Cerebellar nuclear complex (tissue), 1 donor: ENCODE data around the gene CEMIP2.
A peak's percentile ranks its signal among the peaks of the same experiment; 100 is the strongest.

ENCODE experiments used
- DNase-seq, 2 experiments: peaks; one replicate each; lab custom pipeline; 2025; lab: John Stamatoyannopoulos, UW

CEMIP2 gene

GRCh38 chr9:71748280-71748743 lies 20.0 kb downstream of the CEMIP2 start:
- no peak for DNase-seq

GRCh38 chr9:71747576-71747975 lies 20.7 kb downstream of the CEMIP2 start:
- DNase-seq: no peak

GRCh38 chr9:71746758-71747125 lies 21.6 kb downstream of the CEMIP2 start:
- no peak for DNase-seq

GRCh38 chr9:71746023-71746757 lies 22.1 kb downstream of the CEMIP2 start:
- DNase-seq: no peak

- DNase-seq: no peak
Measured at GRCh38 chr9:71744754-71745521, 23.4 kb downstream of the CEMIP2 start.

- DNase-seq: no peak
Measured at GRCh38 chr9:71743882-71744281, 24.4 kb downstream of the CEMIP2 start.

GRCh38 chr9:71743217-71743705 lies 25.1 kb downstream of the CEMIP2 start:
- no peak for DNase-seq

GRCh38 chr9:71742703-71743102 lies 25.6 kb downstream of the CEMIP2 start:
- no peak for DNase-seq

GRCh38 chr9:71741926-71742648 lies 26.2 kb downstream of the CEMIP2 start:
- DNase-seq: no peak

GRCh38 chr9:71740199-71740598 lies 28.1 kb downstream of the CEMIP2 start:
- DNase-seq: no peak

GRCh38 chr9:71737455-71737854 lies 30.9 kb downstream of the CEMIP2 start:
- DNase-seq: no peak

- no peak for DNase-seq
Measured at GRCh38 chr9:71736236-71736635, 32.1 kb downstream of the CEMIP2 start.

GRCh38 chr9:71734950-71735349 lies 33.4 kb downstream of the CEMIP2 start:
- DNase-seq: no peak

GRCh38 chr9:71733176-71733575 lies 35.1 kb downstream of the CEMIP2 start:
- DNase-seq: no peak

GRCh38 chr9:71729816-71730526 lies 38.3 kb downstream of the CEMIP2 start:
- no peak for DNase-seq

- DNase-seq: no peak
Measured at GRCh38 chr9:71726723-71727122, 41.6 kb downstream of the CEMIP2 start.

GRCh38 chr9:71725590-71726338 lies 42.5 kb downstream of the CEMIP2 start:
- no peak for DNase-seq

- no peak for DNase-seq
Measured at GRCh38 chr9:71721855-71722254, 46.5 kb downstream of the CEMIP2 start.

GRCh38 chr9:71719562-71719961 lies 48.8 kb downstream of the CEMIP2 start:
- peak in 1 of 2 experiments; percentile 62 for DNase-seq

GRCh38 chr9:71719088-71719487 lies 49.2 kb downstream of the CEMIP2 start:
- no peak for DNase-seq
